Stomach (tissue), 8 donors: ENCODE measurements around the gene ALPG. TPM values are rescaled to one million over a fixed set of nuclear protein-coding genes. Genes with fewer than 3 reads are reported as not detected.

Experiments
- polyA plus RNA-seq, 3 donors: library from polyadenylated mRNA; stranded (reverse); fragments of 200-250 nt; gene quantifications; one replicate each; pipeline ENCODE4 v1.2.3, GENCODE V29; 2013
- small RNA-seq, 4 donors: library from RNA; depleted of rRNA; stranded (forward); fragments of <200 nt; gene quantifications; one replicate each; pipeline ENCODE3, GENCODE V24; 2016
- total RNA-seq, 5 donors: library from RNA; depleted of rRNA; stranded (reverse); fragments of >200 nt; gene quantifications; one replicate each; pipeline versions ENCODE4 v1.1.0 to v1.2.3, GENCODE V29; 2014 to 2016
- donor health status: healthy with polysubstance abuse.
- donor health status: Bipolar disorder and iron deficiency.
- donor health status: healthy.

ALPG gene
- total and polyA plus RNA-seq, 8 donors, result not detected

Small RNAs within 50 kb of the gene (small RNA-seq; reads per million reads assigned to genes)
- gene AC068134.4, result 0 reads per million in 4 donors

Other genes starting within 250 kb of the ALPG start
- not detected for gene ALPP, start 28.1 kb upstream of the ALPG start, total RNA-seq
- not detected for gene ALPP, start 28.1 kb upstream of the ALPG start, polyA plus RNA-seq
- gene ALPI, start 49.3 kb downstream of the ALPG start, total RNA-seq, result 10 to 100 TPM in 1 of 5 donors, 1 to 10 TPM in 1, not detected in 3; 1.4 to 12.3 TPM
- not detected for gene ALPI, start 49.3 kb downstream of the ALPG start, polyA plus RNA-seq
- 1 to 10 TPM in 1 of 5 donors, not detected in 4; 1.1 TPM for gene ECEL1, start 81.0 kb downstream of the ALPG start, total RNA-seq
- gene ECEL1, start 81.0 kb downstream of the ALPG start, polyA plus RNA-seq, result under 1 TPM in 1 of 3 donors, not detected in 2; 0.35 TPM
- not detected for gene PRSS56, start 113.5 kb downstream of the ALPG start, total RNA-seq
- gene PRSS56, start 113.5 kb downstream of the ALPG start, polyA plus RNA-seq, result not detected
- not detected for gene CHRND, start 119.3 kb downstream of the ALPG start, total RNA-seq
- not detected for gene CHRND, start 119.3 kb downstream of the ALPG start, polyA plus RNA-seq
- gene CHRNG, start 132.8 kb downstream of the ALPG start, total RNA-seq, result not detected
- gene CHRNG, start 132.8 kb downstream of the ALPG start, polyA plus RNA-seq, result not detected
- gene TIGD1, start 143.7 kb downstream of the ALPG start, total RNA-seq, result 10 to 100 TPM in 2 of 5 donors, 1 to 10 TPM in 3; 1.2 to 14.5 (median 7.2) TPM
- 1 to 10 TPM; 1.8 to 5.3 (median 4.8) TPM for gene TIGD1, start 143.7 kb downstream of the ALPG start, polyA plus RNA-seq
- 10 to 100 TPM in 4 of 5 donors, 1 to 10 TPM in 1; 2.3 to 45.2 (median 28.6) TPM for gene EIF4E2, start 143.8 kb downstream of the ALPG start, total RNA-seq
- gene EIF4E2, start 143.8 kb downstream of the ALPG start, polyA plus RNA-seq, result 10 to 100 TPM; 54.7 to 79.3 (median 69.2) TPM
- gene EFHD1, start 226.8 kb downstream of the ALPG start, total RNA-seq, result 10 to 100 TPM in 2 of 5 donors, 1 to 10 TPM in 2, not detected in 1; 2.8 to 49.1 (median 9.4) TPM
- gene EFHD1, start 226.8 kb downstream of the ALPG start, polyA plus RNA-seq, result 10 to 100 TPM in 1 of 3 donors, 1 to 10 TPM in 2; 6.4 to 12.7 (median 7.4) TPM